GM12872 (cell line): ENCODE results near the gene CIAO1.

ENCODE experiments used
- CTCF ChIP-seq: IDR thresholded peaks from 3 replicates; pipeline ENCODE4 v1.5.1; 2011; ENCODE audit warnings: low read depth, mild to moderate bottlenecking, low read length, moderate library complexity; ENCODE audit not compliant: insufficient read depth

Gene CIAO1

GRCh38 chr2:96245609-96246390 is 20.2 kb upstream of the CIAO1 start:
- TF ChIP-seq CTCF = no peak

GRCh38 chr2:96247009-96247408 is 19.0 kb upstream of the CIAO1 start:
- no peak for TF ChIP-seq CTCF

GRCh38 chr2:96247896-96248295 is 18.1 kb upstream of the CIAO1 start:
- no peak for TF ChIP-seq CTCF

- TF ChIP-seq CTCF = no peak
Measured at GRCh38 chr2:96248624-96249023, 17.4 kb upstream of the CIAO1 start.

- TF ChIP-seq CTCF = no peak
Measured at GRCh38 chr2:96249654-96250053, 16.4 kb upstream of the CIAO1 start.

- TF ChIP-seq CTCF = no peak
Measured at GRCh38 chr2:96250188-96250587, 15.8 kb upstream of the CIAO1 start.

- TF ChIP-seq CTCF = no peak
Measured at GRCh38 chr2:96251721-96252292, 14.2 kb upstream of the CIAO1 start.
